HG03439 (cell line): ENCODE results near the gene PDGFB.

Experiments
- ATAC-seq: cut with Tn5 transposase; IDR thresholded peaks from one replicate; pipeline ENCODE4 v1.9.1; 2021; ENCODE audit warnings: mild to moderate bottlenecking, moderate library complexity; ENCODE audit not compliant: unreplicated experiment

Gene PDGFB

DNA sequence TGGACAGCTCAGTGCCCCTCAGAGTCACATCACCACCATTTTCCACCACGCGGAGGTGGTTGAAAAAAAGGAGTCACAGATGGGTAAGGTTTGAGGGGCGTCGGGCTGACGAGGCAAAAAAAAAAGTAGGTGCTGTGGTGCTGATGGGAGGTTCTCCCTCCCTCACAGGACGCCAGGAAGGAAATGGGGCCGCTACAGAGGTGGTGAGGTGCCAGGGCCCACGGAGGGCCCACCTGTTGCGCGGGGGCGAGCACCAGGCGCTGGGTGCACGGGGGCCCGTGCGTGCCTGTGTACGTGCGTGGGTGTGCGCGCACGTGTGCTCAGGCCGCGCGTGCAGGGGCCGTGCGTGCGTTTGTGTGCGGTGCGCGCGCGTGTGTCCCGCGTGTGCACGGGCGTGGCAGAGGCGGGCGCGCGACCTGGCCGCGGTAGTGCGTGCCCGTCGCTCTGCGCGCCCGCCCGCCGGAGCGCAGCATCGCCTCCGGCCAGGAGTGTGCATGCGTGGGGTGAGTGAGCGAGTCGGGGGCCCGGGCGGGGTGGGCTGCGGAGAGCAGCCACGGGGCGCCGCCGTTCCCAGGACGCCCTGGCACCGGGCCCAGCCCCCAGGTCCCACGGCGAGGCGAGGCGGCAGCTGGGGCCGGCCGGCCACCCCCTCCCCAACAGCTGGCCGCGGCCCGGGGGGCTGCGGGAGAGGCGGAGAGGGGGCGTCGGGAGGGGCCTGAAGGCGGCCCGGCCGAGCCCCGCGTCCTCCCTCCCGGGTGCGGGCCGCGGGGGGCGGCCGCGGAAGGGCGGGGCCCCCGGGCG lies 2.8 kb downstream of the PDGFB start:
- ATAC-seq = no peak

GRCh38 chr22:39240831-39241793 lies 3.7 kb downstream of the PDGFB start:
- no peak for ATAC-seq

- ATAC-seq = no peak
These were observed 5.0 kb downstream of the PDGFB start for GRCh38 chr22:39239561-39240423.

DNA sequence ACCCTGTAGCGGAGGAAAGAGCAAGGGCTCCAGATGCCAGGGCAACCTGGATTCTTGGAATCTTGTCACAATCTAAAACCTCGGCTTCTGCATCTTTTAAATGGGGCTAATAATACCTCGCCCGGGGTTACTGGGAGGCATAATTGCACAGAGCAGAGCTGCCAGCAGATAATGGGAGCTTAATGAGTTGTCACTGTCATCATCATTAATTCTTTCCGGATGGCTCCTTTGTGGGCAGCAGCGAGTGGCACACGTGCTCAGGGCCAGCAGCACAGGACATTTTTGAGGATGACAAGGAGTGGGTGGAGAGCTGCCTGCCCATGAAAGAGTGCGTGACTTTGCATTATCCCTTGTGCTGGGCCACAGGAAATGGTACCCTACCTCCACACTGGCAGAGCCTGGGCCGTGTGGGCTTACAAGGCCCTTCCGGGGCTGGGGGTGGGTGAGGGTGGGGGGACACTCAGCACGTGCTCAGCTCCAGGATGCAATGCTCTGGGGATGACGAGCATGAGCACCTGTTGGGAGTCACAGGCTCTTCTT lies 5.7 kb downstream of the PDGFB start:
- ATAC-seq = no peak

DNA sequence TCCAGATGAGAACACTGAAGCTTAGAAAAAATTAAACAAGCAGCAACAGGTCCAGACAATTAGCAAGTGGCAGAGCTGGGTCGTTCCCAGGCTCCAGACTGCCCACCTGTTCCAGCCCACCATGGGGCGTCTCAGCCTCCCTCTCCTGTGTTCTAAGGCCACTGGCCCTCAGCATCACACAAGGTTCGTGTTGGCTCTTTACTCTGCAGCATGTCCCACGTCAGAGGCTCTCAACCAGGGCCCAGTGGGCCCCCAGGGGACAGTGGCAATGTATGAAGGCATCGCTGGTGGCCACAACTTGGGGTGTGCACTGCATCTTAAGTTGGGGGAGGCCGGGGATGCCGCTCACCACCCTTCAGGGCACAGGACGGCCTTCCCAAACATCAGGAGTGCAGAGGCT lies 6.2 kb downstream of the PDGFB start:
- ATAC-seq = no peak

GRCh38 chr22:39238101-39238466 lies 6.7 kb downstream of the PDGFB start:
- ATAC-seq = no peak

DNA sequence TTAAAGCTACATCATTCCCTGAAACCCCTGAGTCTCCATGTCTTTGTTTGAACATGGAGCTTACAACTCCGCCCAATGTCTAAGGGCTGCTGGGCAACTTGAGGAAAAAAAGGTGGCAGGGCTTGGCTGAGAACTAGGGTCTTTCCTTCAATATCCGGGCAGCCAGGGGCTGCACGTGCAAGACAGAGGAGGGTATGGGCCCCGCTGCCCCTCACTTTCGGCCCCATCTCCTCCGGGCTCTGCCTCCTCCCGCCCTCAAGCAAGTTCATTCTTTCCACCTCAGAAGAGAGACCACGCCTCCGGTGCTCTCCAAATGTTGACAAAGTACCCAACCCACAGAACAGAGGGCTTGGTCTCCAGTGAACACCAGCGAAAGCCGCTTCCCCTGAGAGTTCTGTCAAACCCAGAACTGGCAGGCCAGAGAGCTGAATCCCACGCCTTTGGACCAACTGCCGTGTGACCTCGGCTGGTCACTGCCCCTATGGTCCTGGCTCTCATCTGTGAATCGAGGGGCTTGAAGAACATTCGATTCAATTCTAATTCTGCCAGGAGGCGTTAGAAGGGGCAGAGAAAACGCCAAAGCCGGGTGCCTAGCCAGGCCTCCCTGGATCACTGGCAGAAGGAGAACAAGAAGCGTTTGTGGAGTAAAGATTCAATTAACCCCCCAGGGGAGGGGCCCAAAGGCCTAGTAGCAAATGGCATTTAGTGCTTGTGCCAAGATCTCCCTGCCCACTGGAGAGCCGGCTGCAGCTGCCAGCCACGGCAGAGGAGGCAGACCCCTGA lies 7.3 kb downstream of the PDGFB start:
- no peak for ATAC-seq

DNA sequence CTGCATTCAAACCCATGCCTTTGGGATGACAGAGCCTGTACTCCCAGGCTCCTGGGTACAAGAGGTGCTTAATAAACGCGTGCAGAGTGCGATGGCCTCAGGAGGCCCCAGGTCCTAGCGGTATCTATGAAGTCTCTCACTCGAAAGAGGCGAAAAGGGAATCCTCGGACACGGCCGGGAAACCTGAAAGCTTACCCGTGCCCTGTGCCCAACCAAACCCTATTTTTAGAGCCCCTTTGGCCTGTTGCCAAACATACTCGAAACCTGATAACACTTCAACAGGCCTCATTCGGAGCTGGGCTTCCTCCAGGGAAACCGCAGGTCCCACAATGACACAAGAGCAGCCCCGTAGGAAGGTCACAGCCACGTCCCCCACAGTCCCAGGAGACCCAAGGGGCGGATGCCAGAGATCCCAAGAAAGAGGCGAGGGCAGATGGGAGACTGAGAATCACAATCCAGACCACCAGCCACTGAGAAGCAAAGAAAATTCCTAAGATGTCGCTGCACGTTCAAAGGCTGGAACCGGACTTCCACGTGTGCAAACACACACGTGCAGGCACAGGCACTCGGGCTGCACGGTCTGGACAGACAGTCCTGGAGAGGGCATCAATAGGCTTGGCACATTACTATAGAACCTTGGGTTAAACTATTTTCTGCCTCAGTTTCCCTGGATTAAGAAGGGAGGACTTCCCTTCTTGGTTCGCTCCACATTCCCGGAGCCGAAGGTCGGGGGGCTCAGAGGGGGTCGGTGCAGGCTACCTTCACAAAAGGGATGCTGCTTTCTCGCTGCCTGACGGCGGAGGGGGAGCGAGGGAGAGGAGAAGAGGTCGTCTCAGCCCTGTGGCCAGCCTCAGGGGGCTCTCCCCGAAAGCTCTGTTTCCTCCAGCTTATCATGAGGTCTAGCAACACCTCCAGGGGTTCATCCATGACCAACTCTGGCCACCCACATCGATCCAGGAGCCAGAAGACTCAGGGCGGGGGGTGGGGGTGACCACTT lies 8.2 kb downstream of the PDGFB start:
- no peak for ATAC-seq

DNA sequence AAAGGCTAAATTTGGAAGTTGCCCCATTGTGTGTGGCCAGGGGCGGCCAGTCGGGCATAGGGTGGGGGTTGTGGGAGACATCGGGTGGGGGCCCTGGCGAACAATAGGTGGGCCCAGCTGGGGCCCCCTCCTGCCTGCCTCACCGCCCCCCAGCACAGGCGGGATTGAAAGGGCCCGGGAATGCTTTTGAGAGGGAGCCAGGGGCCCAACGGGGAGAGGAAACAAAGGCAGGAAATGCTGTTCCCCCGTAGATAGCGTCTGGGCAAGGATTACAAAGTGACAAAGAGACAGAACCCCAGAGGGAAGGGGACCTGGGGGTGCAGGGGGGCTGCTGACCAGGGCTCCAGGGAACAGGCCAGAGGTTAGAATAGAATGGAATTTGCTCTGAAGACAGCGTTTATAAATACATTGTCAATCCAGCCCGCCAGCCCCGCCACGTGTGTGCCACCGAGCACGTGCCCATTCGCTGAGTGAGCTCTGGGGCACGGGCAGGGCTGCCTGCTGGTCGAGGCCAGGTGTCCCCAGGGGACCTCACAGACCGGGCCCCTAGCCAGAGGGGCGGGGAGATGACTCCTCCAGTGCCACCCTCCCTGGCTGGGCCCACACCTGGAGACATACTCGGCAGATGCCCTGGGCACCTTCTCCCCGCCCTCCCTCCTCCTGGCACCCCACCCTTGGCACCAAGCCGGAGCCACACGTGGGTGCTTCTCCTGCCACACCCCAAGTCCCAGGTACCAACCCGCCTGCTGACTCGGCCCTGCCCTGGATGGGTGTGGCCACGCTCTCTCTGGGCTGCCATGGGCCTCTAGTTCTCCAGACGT lies 9.7 kb downstream of the PDGFB start:
- no peak for ATAC-seq

GRCh38 chr22:39234472-39234787 lies 10.4 kb downstream of the PDGFB start:
- no peak for ATAC-seq

DNA sequence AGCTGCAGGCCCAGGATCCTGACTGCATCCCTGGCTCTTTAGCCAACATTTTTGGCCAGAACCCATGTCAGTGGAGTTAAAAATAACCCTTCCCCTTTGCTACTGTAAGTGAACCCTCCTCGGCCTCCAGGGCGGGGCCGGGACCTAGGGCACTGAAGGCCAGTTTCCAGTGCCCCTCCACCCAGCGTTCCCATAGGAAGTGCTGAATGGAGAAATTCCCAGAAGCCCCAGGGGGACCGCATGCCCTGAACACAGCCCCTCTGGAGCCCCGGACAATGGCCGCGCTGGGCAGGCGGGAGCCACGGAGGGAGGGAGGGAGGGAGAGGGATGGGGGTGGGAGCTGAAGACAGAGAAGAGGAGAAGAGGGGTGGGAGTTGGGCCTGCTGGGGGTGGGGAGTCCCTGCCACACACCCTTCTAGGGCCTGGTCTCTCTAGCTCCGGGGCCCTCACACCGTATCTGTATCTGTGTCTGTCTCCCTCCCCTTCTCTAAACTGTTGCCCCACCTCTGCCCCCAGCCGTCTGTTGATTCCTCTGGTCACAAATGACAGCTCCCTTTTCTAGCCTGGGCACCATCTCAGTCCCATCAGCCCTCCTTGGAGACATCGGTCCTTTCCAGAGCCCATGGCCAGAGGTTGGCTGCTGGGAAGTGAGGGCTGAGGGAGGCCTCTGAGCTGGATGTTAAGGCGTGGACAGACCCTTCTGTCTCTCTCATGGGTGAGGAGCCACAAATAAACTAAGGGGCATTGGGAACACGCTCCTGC lies 10.9 kb downstream of the PDGFB start:
- ATAC-seq = no peak

- no peak for ATAC-seq
These were observed 11.7 kb downstream of the PDGFB start for GRCh38 chr22:39232806-39233709.

GRCh38 chr22:39232246-39232645 lies 12.5 kb downstream of the PDGFB start:
- ATAC-seq = no peak

DNA sequence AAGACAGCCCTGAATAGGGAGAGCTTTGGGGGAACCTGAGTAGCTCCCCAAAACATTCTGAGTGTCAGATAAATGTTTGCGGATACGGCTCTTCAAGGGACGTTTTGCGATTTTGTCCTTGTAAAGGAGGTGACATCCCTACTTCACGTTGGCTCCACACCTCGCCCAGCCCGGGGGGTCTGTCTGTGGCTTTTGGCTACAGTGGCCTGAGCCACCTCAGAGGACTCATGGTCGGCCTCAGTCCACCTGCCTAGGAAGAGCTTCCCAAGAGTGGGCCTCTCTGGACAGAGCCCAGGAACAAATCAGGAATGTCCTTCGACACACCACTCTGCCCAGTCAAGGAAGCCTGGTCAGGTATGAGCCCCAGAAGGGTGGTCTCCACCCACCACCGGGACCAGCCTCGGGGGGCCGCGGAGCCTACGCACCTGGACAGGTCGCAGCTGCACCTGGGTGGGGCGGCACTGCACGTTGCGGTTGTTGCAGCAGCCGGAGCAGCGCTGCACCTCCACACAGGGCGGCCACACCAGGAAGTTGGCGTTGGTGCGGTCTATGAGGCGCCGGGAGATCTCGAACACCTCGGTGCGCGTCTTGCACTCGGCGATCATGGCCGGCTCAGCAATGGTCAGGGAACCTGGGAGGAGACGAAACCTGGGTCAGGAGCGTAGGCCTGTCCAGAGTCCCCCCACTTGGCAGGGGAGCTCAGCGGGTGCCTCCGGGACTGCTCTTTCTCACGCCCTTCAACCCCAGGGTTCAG lies 13.4 kb downstream of the PDGFB start:
- ATAC-seq = no peak
